Measurements from ENCODE around the gene APCDD1.
"Not testable (repeated sequence)": the region's sequence is repeated elsewhere in the genome, so short reads cannot be mapped to it uniquely, and the experiment has no call there.

APCDD1 gene

DNA sequence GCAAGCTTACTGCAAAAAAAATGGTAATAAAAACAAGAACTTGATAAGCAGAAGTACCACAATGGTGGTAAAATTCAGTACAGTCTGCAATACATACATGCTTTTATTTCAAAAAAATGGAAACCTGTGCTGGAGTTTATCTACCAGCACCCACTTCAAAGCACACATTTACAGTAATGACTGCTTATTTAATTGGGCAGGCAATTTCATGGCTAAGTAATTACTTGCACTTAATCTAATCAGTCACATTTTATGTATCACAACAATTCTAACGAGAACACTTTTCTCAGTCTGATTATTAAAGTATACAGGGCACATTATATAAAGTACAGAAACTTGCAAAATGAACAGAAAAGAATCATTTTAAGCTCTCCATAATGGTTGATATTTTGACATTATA, 5.2 kb downstream of the APCDD1 start:
- TF ChIP-seq, protein P1, sequence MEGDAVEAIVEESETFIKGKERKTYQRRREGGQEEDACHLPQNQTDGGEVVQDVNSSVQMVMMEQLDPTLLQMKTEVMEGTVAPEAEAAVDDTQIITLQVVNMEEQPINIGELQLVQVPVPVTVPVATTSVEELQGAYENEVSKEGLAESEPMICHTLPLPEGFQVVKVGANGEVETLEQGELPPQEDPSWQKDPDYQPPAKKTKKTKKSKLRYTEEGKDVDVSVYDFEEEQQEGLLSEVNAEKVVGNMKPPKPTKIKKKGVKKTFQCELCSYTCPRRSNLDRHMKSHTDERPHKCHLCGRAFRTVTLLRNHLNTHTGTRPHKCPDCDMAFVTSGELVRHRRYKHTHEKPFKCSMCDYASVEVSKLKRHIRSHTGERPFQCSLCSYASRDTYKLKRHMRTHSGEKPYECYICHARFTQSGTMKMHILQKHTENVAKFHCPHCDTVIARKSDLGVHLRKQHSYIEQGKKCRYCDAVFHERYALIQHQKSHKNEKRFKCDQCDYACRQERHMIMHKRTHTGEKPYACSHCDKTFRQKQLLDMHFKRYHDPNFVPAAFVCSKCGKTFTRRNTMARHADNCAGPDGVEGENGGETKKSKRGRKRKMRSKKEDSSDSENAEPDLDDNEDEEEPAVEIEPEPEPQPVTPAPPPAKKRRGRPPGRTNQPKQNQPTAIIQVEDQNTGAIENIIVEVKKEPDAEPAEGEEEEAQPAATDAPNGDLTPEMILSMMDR (IDR thresholded peaks at IDR 0.05; ENCODE audit: insufficient read depth, low read depth, low read length, missing control alignments), result no peak
- no peak overlapping the region for H3K4me3 ChIP-seq (ENCODE audit: low read length)
- DNase-seq (ENCODE audit: low read depth), result no peak

DNA sequence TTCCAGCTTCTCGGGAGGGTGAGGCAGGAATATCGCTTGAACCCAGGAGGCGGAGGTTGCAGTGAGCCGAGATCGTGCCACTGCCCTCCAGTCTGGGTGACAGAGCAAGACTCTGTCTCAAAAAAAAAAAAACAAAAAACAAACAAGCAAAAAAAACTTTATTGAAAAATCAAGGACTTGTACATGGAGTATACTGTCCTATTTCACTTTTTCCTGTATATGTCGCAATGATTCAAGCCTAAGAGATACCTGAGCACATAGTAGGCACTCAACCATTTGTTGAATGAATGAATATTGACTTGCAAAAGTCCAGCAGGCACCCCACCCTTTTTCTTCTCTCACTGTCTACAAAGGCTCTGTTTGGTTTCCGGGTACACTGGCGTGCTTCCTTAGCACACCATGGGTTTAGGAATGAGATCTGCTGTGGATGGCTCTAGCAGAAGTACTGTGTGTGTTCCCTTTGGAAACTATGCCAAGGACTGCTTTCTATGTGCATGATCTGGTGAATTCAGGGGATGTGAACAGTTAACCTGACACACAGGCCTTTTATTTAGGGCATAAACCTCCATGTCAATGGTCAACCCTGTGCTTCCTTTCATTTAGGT, 6.1 kb downstream of the APCDD1 start:
- TF ChIP-seq, protein P1 (IDR thresholded peaks at IDR 0.05; ENCODE audit: insufficient read depth, low read depth, low read length, missing control alignments), result no peak
- DNase-seq (ENCODE audit: low read depth), result no peak
- H3K4me3 ChIP-seq (ENCODE audit: low read length), result no peak overlapping the region

DNA sequence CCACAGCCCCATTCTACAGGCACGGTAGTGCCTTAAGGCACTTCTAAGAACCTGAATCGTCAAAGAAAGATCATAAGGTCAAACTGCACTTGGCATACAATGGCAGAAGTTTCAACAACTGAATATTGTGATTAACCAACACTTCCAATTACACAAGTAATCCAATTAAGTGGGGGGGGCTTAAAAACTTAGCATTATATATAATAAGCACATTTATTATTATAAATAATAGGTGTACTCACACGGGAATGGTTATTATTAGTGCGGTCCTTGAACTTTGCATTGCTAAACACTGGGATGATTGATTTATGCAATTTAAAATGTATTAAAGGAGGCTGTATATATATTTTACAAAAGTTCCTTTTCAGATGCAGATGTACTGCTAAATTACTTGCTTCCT, 7.6 kb downstream of the APCDD1 start:
- H3K4me3 ChIP-seq (ENCODE audit: low read length), result no peak overlapping the region
- TF ChIP-seq, protein P1 (IDR thresholded peaks at IDR 0.05; ENCODE audit: insufficient read depth, low read depth, low read length, missing control alignments), result no peak
- no peak for DNase-seq (ENCODE audit: low read depth)

DNA sequence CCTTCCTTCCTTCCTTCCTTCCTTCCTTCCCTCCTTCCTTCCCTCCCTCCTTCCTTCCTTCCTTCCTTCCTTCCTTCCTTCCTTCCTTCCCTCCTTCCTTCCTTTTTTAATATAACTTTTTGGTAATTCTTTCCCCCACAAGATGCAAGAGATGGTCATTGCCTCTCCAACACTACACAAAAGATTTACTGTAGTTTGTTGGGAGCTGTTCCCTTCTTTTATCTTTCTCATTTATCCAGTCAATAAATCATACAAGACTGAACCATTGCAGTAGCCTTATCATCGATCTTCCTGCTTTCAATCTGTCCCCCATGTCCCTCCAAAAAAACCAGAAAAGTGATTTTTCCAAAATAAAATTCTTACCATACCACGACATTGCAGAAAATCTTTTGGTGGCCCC, 8.2 kb downstream of the APCDD1 start:
- H3K4me3 ChIP-seq (ENCODE audit: low read length), result no peak overlapping the region
- DNase-seq (ENCODE audit: low read depth), result no peak
- TF ChIP-seq, protein P1 (IDR thresholded peaks at IDR 0.05; ENCODE audit: insufficient read depth, low read depth, low read length, missing control alignments), result no peak

DNA sequence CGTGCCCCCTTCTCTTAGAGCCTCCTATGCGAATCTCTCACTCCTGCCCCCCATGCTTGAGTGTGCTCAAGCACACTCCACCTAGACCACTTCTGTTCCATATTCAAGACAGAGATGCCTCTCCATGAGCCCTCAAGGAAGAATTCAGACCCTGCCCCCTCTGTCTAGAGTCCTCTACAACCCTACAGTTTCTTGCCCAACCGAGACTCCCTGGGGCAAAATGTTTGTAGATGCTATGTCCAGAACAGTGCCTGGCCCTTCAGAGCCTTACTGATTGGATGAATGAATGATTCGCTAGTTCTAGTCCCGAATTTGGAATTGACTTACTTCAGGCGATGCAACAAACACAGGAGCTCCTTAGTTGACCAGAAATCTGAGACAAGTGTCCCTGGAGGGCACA, 8.7 kb downstream of the APCDD1 start:
- no peak overlapping the region for H3K4me3 ChIP-seq (ENCODE audit: low read length)
- TF ChIP-seq, protein P1 (IDR thresholded peaks at IDR 0.05; ENCODE audit: insufficient read depth, low read depth, low read length, missing control alignments), result no peak
- no peak for DNase-seq (ENCODE audit: low read depth)

DNA sequence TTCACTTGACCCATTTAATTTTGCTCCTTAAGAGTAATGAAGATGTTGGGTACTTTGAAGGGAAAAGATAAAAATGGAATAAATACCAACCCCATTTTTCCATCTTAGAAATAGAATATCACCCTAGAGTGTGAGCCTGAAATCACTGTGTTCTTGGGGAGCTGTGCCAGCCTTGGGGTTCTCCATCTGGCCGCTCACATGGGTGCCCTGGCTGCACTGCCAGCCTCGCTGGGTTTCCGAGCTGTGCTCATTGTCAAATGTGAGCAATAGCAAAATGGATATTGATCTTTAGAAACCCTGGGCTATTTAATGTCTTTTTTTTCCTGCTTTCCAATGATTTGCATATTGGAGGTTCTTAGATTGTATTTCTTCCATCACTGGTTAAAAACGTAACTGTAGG, 9.3 kb downstream of the APCDD1 start:
- no peak for DNase-seq (ENCODE audit: low read depth)
- TF ChIP-seq, protein P1 (IDR thresholded peaks at IDR 0.05; ENCODE audit: insufficient read depth, low read depth, low read length, missing control alignments), result no peak
- no peak overlapping the region for H3K4me3 ChIP-seq (ENCODE audit: low read length)

DNA sequence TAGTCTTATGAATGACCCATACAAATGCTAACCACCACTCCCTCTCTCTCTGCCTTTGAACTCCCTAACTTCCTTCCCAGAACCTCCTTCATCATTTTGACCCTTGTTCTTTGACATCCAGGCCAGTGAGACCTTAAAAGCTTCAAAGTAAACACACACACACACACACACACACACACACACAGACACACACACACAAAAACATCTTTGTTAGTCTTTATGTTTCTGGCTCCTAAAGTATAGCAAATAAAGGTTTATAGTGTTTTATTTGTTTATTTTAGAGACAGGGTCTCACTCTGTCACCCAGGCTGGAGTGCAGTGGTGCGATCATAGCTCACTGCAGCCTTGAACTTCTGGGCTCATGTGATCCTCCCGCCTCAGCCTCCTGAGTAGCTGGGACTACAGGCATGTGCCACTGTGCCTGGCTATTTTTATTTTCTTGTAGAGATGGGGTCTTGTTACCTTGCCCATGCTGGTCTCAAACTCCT, 9.8 kb downstream of the APCDD1 start:
- H3K4me3 ChIP-seq (ENCODE audit: low read length); DNase-seq (ENCODE audit: low read depth): not testable (repeated sequence)
